ENCODE measurements around the gene GBP4. TPM values are rescaled to one million over a fixed set of nuclear protein-coding genes. Genes with fewer than 3 reads are reported as not detected.

GBP4 gene
- polyA plus RNA-seq, 1 of the 3 experiments (the other 2 are of a cell fraction), result 0.02 TPM

GRCh38 chr1:89211035-89211634 is 12.4 kb upstream of the GBP4 start:
- Histone ChIP-seq H3K27ac (ENCODE audit: low read depth in 2 of 2, low read length in 1 of 2) (no peak overlapping the region), H3K79me2 (ENCODE audit: insufficient read depth) (no peaks in the 10 kb centered on the region), H3K4me3 (ENCODE audit: low read depth in 2 of 2, low read length in 1 of 2) (no peak overlapping the region), H3K9me3 (0 out of 2 replicates have a peak, but pooled peaks cover 3% of the 10 kb centered on the region), H3K9ac (no peak overlapping the region), H3K4me1 (ENCODE audit: control insufficient read depth in 1 of 2, insufficient read depth in 2 of 2, low read depth in 1 of 2, low read length in 1 of 2) (no peaks in the 10 kb centered on the region), H3F3A (replicated peaks; ENCODE audit: insufficient read depth) (no peaks in the 10 kb centered on the region), H4K20me1 (ENCODE audit: insufficient read depth) (no peaks in the 10 kb centered on the region), H2AFZ (ENCODE audit: low read depth) (no peak overlapping the region), H3K4me2 (no peak overlapping the region), H3K36me3 (replicated peaks in 1 of 2; ENCODE audit: control insufficient read depth in 1 of 2, insufficient read depth in 2 of 2, low read length in 1 of 2) (no peaks in the 10 kb centered on the region), H3K27me3 (ENCODE audit: insufficient read depth) (no peaks in the 10 kb centered on the region), H3K9me2 (no peaks in the 10 kb centered on the region)
- CTCF ChIA-PET, result no interaction called here
- no peak for TF ChIP-seq IRF3 (IDR thresholded peaks at IDR 0.05; ENCODE audit: low read depth, low read length)
- no peak for TF ChIP-seq SIN3A (IDR thresholded peaks at IDR 0.05; ENCODE audit: borderline replicate concordance, low read depth, low read length)
- TF ChIP-seq SMC3 (IDR thresholded peaks at IDR 0.05; ENCODE audit: low read depth, low read length), result no peak
- no peak for TF ChIP-seq RFX5 (IDR thresholded peaks at IDR 0.05; ENCODE audit: low read length)
- no peak for TF ChIP-seq FOXM1 (IDR thresholded peaks at IDR 0.05; ENCODE audit: low read depth)
- no peak for TF ChIP-seq MAX (IDR thresholded peaks at IDR 0.05; ENCODE audit: low read depth)
- TF ChIP-seq EZH2phosphoT487 (IDR thresholded peaks at IDR 0.05; ENCODE audit: borderline replicate concordance, low read depth), result no peak
- TF ChIP-seq GABPA (IDR thresholded peaks at IDR 0.05; ENCODE audit: low read depth), result no peak
- no peak for TF ChIP-seq GATA2 (CRISPR knock-in tag; IDR thresholded peaks at IDR 0.05)
- no peak for TF ChIP-seq TCF12 (IDR thresholded peaks at IDR 0.05)
- TF ChIP-seq ZBTB33 (IDR thresholded peaks at IDR 0.05; ENCODE audit: borderline replicate concordance, low read depth), result no peak
- TF ChIP-seq PBX3 (IDR thresholded peaks at IDR 0.05), result no peak
- 50% methylated on average over 1 of the region's 1 CpG for WGBS (ENCODE audit: low lambda C conversion rate)
- POLR2A ChIA-PET, result no interaction called here
- DNase-seq, result no peak

GRCh38 chr1:89206373-89206772 is 7.6 kb upstream of the GBP4 start:
- CTCF ChIA-PET, result interaction anchor here (0.6 kb wide), 1 partner anchor 13 kb away, joined by 3 read pairs; no protein-coding TSS in a partner anchor
- H3K9ac ChIP-seq, result no peak overlapping the region
- TF ChIP-seq RFX5 (IDR thresholded peaks at IDR 0.05; ENCODE audit: low read length) (no peak), SMC3 (IDR thresholded peaks at IDR 0.05; ENCODE audit: low read depth, low read length) (no peak), CTCF (IDR thresholded peaks at IDR 0.05) (no peak), TEAD4 (IDR thresholded peaks at IDR 0.05; ENCODE audit: borderline replicate concordance, insufficient read depth) (no peak), GABPA (IDR thresholded peaks at IDR 0.05; ENCODE audit: low read depth) (no peak), TCF12 (IDR thresholded peaks at IDR 0.05) (no peak), FOXM1 (IDR thresholded peaks at IDR 0.05; ENCODE audit: low read depth) (no peak), JUND (IDR thresholded peaks at IDR 0.05) (no peak), TAF1 (IDR thresholded peaks at IDR 0.05; ENCODE audit: borderline replicate concordance, low read depth, low read length) (no peak), SIN3A (IDR thresholded peaks at IDR 0.05; ENCODE audit: borderline replicate concordance, low read depth, low read length) (no peak), NFIC (IDR thresholded peaks at IDR 0.05; ENCODE audit: borderline replicate concordance) (no peak), USF2 (IDR thresholded peaks at IDR 0.05; ENCODE audit: borderline replicate concordance, low read depth, low read length) (no peak)

More at GRCh38 chr1:89206373-89206772, 7.6 kb upstream of the GBP4 start:
- Histone ChIP-seq H3K27me3 (ENCODE audit: insufficient read depth) (no peaks in the 10 kb centered on the region), H3K4me1 (ENCODE audit: control insufficient read depth in 1 of 2, insufficient read depth in 2 of 2, low read depth in 1 of 2, low read length in 1 of 2) (peaks cover 0 to 1% of the 10 kb centered on the region in 2 experiments; a peak in 3 of 4 replicates), H3K9me3 (peaks cover 5% of the 10 kb centered on the region; the same call in 1 of the 2 replicates), H3K4me2 (no peak overlapping the region), H3K4me3 (ENCODE audit: low read depth in 2 of 2, low read length in 1 of 2) (no peak overlapping the region), H3F3A (replicated peaks; ENCODE audit: insufficient read depth) (peaks cover 5% of the 10 kb centered on the region), H4K20me1 (ENCODE audit: insufficient read depth) (no peaks in the 10 kb centered on the region), H3K9me2 (no peaks in the 10 kb centered on the region), H3K36me3 (replicated peaks in 1 of 2; ENCODE audit: control insufficient read depth in 1 of 2, insufficient read depth in 2 of 2, low read length in 1 of 2) (no peaks in the 10 kb centered on the region), H2AFZ (ENCODE audit: low read depth) (no peak overlapping the region), H3K79me2 (ENCODE audit: insufficient read depth) (no peaks in the 10 kb centered on the region), H3K27ac (ENCODE audit: low read depth in 2 of 2, low read length in 1 of 2) (no peak overlapping the region)
- WGBS (ENCODE audit: low lambda C conversion rate), result 43% methylated on average over 3 of the region's 3 CpGs
- POLR2A ChIA-PET, result no interaction called here
- no peak for DNase-seq
